Measurements from ENCODE around the gene VEZT. TPM values are rescaled to one million over a fixed set of nuclear protein-coding genes. Genes with fewer than 3 reads are reported as not detected.

VEZT gene
- total and polyA plus RNA-seq, 9 of the 15 experiments (the other 6 are each of a cell fraction or from before 2014, with no cell fraction given): 16.1 to 61.5 (median 32.6) TPM

GRCh38 chr12:95182868-95183415, 34.7 kb upstream of the VEZT start (continued):
- no peak for TF ChIP-seq TCF7 (IDR thresholded peaks at IDR 0.05; ENCODE audit: borderline replicate concordance)
- no peak for TF ChIP-seq MXD1 (CRISPR knock-in tag; IDR thresholded peaks at IDR 0.05; ENCODE audit: borderline replicate concordance, poor library complexity, severe bottlenecking)
- TF ChIP-seq ZFPM2 (CRISPR knock-in tag; IDR thresholded peaks at IDR 0.05): no peak
- TF ChIP-seq EP400 (IDR thresholded peaks at IDR 0.05): peak; percentile 45
- TF ChIP-seq NFE2 (IDR thresholded peaks at IDR 0.05; ENCODE audit: low read depth): peak; percentile 97
- TF ChIP-seq ZKSCAN8 (CRISPR knock-in tag; IDR thresholded peaks at IDR 0.05): no peak
- TF ChIP-seq HDGF (IDR thresholded peaks at IDR 0.05): no peak
- no peak for TF ChIP-seq SNIP1 (IDR thresholded peaks at IDR 0.05; ENCODE audit: low read depth)
- no peak for TF ChIP-seq CBX2 (IDR thresholded peaks at IDR 0.05; ENCODE audit: insufficient read depth, low read length, poor library complexity, severe bottlenecking)
- no peak for TF ChIP-seq POLR2A (conservative IDR thresholded peaks at IDR 0.05)
- TF ChIP-seq SREBF2 (CRISPR knock-in tag; IDR thresholded peaks at IDR 0.05): no peak
- peak; percentile 53 for TF ChIP-seq PRDM10 (IDR thresholded peaks at IDR 0.05; ENCODE audit: partially characterized antibody)
- no peak for TF ChIP-seq REST (IDR thresholded peaks at IDR 0.05; ENCODE audit: borderline replicate concordance)
- no peak for TF ChIP-seq REST (CRISPR knock-in tag; IDR thresholded peaks at IDR 0.05; ENCODE audit: low read depth)
- no peak for TF ChIP-seq ATF1 (CRISPR knock-in tag; IDR thresholded peaks at IDR 0.05)
- peak; percentile 55; the same call in 1 of the 2 replicates for TF ChIP-seq ATF1 (tag; IDR thresholded peaks at IDR 0.05)
- TF ChIP-seq NRF1 (conservative IDR thresholded peaks at IDR 0.05 in 1 of 2, IDR thresholded peaks at IDR 0.05 in 1 of 2): no peak
- peak; percentile 95 for TF ChIP-seq HMBOX1 (IDR thresholded peaks at IDR 0.05)

All from K562 (cell line).